Neural cell (in vitro differentiated cells): ENCODE measurements around the gene RGS17. TPM values are rescaled to one million over a fixed set of nuclear protein-coding genes. Genes with fewer than 3 reads are reported as not detected.

ENCODE experiments used
- H2AFZ ChIP-seq: fragments of 200-600, 300-800 bp; sonication (generic), shearing (Covaris generic); 2 replicates; pipeline ENCODE4 v1.6.0; 2014; ENCODE audit warnings: low read depth, mild to moderate bottlenecking, antibody characterized with exemption, low read length, moderate library complexity
- H3F3A ChIP-seq: fragments of 200-600 bp; shearing (Covaris generic); 2 replicates; pipeline ENCODE4 v1.6.1; 2016; ENCODE audit warnings: mild to moderate bottlenecking, moderate library complexity, mixed read lengths, antibody characterized with exemption, low read length; ENCODE audit not compliant: insufficient read depth, poor library complexity, severe bottlenecking
- H3K27ac ChIP-seq: fragments of 200-600, 300-800 bp; sonication (generic), shearing (Covaris generic); 2 replicates; pipeline ENCODE4 v1.5.1; 2014; ENCODE audit warnings: mild to moderate bottlenecking, low read length, moderate library complexity
- H3K27me3 ChIP-seq: fragments of 300-800, 200-600 bp; sonication (generic), shearing (Covaris generic); 2 replicates; pipeline ENCODE4 v1.6.0; 2014; ENCODE audit warnings: mild to moderate bottlenecking, low read depth, low read length, moderate library complexity; ENCODE audit not compliant: insufficient read depth
- H3K36me3 ChIP-seq: fragments of 300-800, 200-600 bp; sonication (generic), shearing (Covaris generic); 2 replicates; pipeline ENCODE4 v1.5.1; 2014; ENCODE audit warnings: mild to moderate bottlenecking, antibody characterized with exemption, low read length, moderate library complexity; ENCODE audit not compliant: insufficient read depth
- H3K4me2 ChIP-seq: fragments of 300-800, 200-600 bp; sonication (generic), shearing (Covaris generic); 2 replicates; pipeline ENCODE4 v1.6.0; 2014; ENCODE audit warnings: mild to moderate bottlenecking, low read length
- H3K4me3 ChIP-seq: fragments of 300-800, 200-600 bp; sonication (generic), shearing (Covaris generic); 2 replicates; pipeline ENCODE4 v1.5.1; 2014; ENCODE audit warnings: mild to moderate bottlenecking, low read length, moderate library complexity
- H3K79me2 ChIP-seq: fragments of 200-600 bp; shearing (Covaris generic); replicated peaks from 2 replicates; pipeline ENCODE4 v1.6.0; 2014; ENCODE audit warnings: mild to moderate bottlenecking, low read length, moderate library complexity; ENCODE audit not compliant: insufficient read depth
- H3K9ac ChIP-seq: fragments of 300-800, 200-600 bp; sonication (generic), shearing (Covaris generic); 2 replicates; pipeline ENCODE4 v1.6.1; 2016; ENCODE audit warnings: mild to moderate bottlenecking, low read length, mixed read lengths
- H3K9me2 ChIP-seq: fragments of 200-600 bp; shearing (Covaris generic); 2 replicates; pipeline ENCODE4 v1.6.1; 2016; ENCODE audit warnings: mild to moderate bottlenecking, low read length, mixed read lengths; ENCODE audit not compliant: insufficient read depth
- H3K9me3 ChIP-seq: fragments of 200-600, 300-800 bp; sonication (generic), shearing (Covaris generic); 2 replicates; pipeline ENCODE4 v1.6.1; 2016; ENCODE audit warnings: mild to moderate bottlenecking, mixed run types, low read length, moderate library complexity, mixed read lengths
- H4K20me1 ChIP-seq: fragments of 200-600 bp; shearing (Covaris generic); 2 replicates; pipeline ENCODE4 v1.6.1; 2016; ENCODE audit warnings: mild to moderate bottlenecking, mixed run types; ENCODE audit not compliant: insufficient read depth
- CTCF ChIP-seq: fragments of 450-650 bp; IDR thresholded peaks from 2 replicates; pipeline ENCODE4 v1.5.1; 2014; ENCODE audit warnings: antibody characterized with exemption, mild to moderate bottlenecking, moderate library complexity; ENCODE audit not compliant: poor library complexity, severe bottlenecking
- EP300 ChIP-seq: fragments of 450-650 bp; conservative IDR thresholded peaks from 2 replicates; pipeline ENCODE4 v1.6.1; 2014; ENCODE audit warnings: antibody characterized with exemption, mild to moderate bottlenecking, moderate library complexity; ENCODE audit not compliant: poor library complexity, severe bottlenecking
- EZH2 ChIP-seq: fragments of 200-600, 300-800 bp; shearing (Covaris generic), sonication (generic); IDR thresholded peaks from 2 replicates; pipeline ENCODE4 v1.6.1; 2014; ENCODE audit warnings: antibody characterized with exemption, low read length, borderline replicate concordance, mild to moderate bottlenecking; ENCODE audit not compliant: insufficient read depth, poor library complexity, severe bottlenecking
- MXI1 ChIP-seq: fragments of 450-650 bp; conservative IDR thresholded peaks from 2 replicates; pipeline ENCODE4 v1.6.1; 2014; ENCODE audit warnings: antibody characterized with exemption, mild to moderate bottlenecking; ENCODE audit not compliant: poor library complexity, severe bottlenecking
- POLR2AphosphoS5 ChIP-seq: IDR thresholded peaks from 2 replicates; pipeline ENCODE4 v1.6.1; 2012
- RAD21 ChIP-seq: fragments of 450-650 bp; conservative IDR thresholded peaks from 2 replicates; pipeline ENCODE4 v1.6.1; 2014; ENCODE audit warnings: antibody characterized with exemption, mild to moderate bottlenecking, moderate library complexity
- REST ChIP-seq: IDR thresholded peaks from 2 replicates; pipeline ENCODE4 v1.6.1; 2012; ENCODE audit warnings: borderline replicate concordance
- SMC3 ChIP-seq: fragments of 450-650 bp; conservative IDR thresholded peaks from 2 replicates; pipeline ENCODE4 v1.6.1; 2014; ENCODE audit warnings: antibody characterized with exemption, mild to moderate bottlenecking, moderate library complexity; ENCODE audit not compliant: poor library complexity
- TAF1 ChIP-seq: IDR thresholded peaks from 2 replicates; pipeline ENCODE4 v1.6.1; 2012; ENCODE audit warnings: low read depth
- polyA plus RNA-seq: library from polyadenylated mRNA; depleted of rRNA; stranded (reverse); fragments of >200 nt; gene quantifications from 2 replicates; pipeline ENCODE4 v1.2.3, GENCODE V29; 2014

RGS17 gene
- polyA plus RNA-seq, 1 donor from 2014 or later: 44.9 TPM

- Histone ChIP-seq H3K9me3 (peaks cover 3% of the 10 kb centered on the region), H3K27me3 (no peaks in the 10 kb centered on the region), H3K4me3 (no peak overlapping the region), H2AFZ (no peak overlapping the region), H3F3A (no peaks in the 10 kb centered on the region), H3K9ac (no peak overlapping the region), H3K36me3 (no peaks in the 10 kb centered on the region), H3K9me2 (no peaks in the 10 kb centered on the region), H4K20me1 (no peaks in the 10 kb centered on the region), H3K4me2 (no peak overlapping the region), H3K27ac (no peak overlapping the region), H3K79me2 (peaks cover 10% of the 10 kb centered on the region)
- TF ChIP-seq EP300 (no peak), TAF1 (no peak), CTCF (no peak), SMC3 (no peak), POLR2AphosphoS5 (no peak), RAD21 (no peak), EZH2 (no peak), MXI1 (no peak), REST (no peak)
Observed at GRCh38 chr6:153065222-153065621, 65.9 kb downstream of the RGS17 start.

GRCh38 chr6:153063936-153064335 is 67.1 kb downstream of the RGS17 start:
- Histone ChIP-seq H3K79me2 (peaks cover 10% of the 10 kb centered on the region), H2AFZ (no peak overlapping the region), H3K4me3 (no peak overlapping the region), H3K36me3 (no peaks in the 10 kb centered on the region), H3K9me2 (no peaks in the 10 kb centered on the region), H3K4me2 (no peak overlapping the region), H4K20me1 (no peaks in the 10 kb centered on the region), H3K9ac (no peak overlapping the region), H3K9me3 (peaks cover 3% of the 10 kb centered on the region), H3K27ac (no peak overlapping the region), H3F3A (no peaks in the 10 kb centered on the region), H3K27me3 (no peaks in the 10 kb centered on the region)
- TF ChIP-seq TAF1: no peak
- no peak for TF ChIP-seq POLR2AphosphoS5
- no peak for TF ChIP-seq REST
- TF ChIP-seq EP300: no peak
- TF ChIP-seq SMC3: no peak
- no peak for TF ChIP-seq CTCF
- no peak for TF ChIP-seq RAD21
- no peak for TF ChIP-seq MXI1
